ENCODE measurements around the gene DNMT3A. TPM values are rescaled to one million over a fixed set of nuclear protein-coding genes. Genes with fewer than 3 reads are reported as not detected.

Gene DNMT3A
- total RNA-seq, 4 donors from 2014 or later: 14.7 to 40.2 (median 18.3) TPM

- TF ChIP-seq EP300 (IDR thresholded peaks at IDR 0.05) (no peak), POLR2AphosphoS5 (IDR thresholded peaks at IDR 0.05) (no peak), CTCF (IDR thresholded peaks at IDR 0.05) (no peak)
Observed at GRCh38 chr2:25229279-25230197, 112.2 kb downstream of the DNMT3A start.

GRCh38 chr2:25228848-25229278, 112.9 kb downstream of the DNMT3A start:
- WGBS, 2 donors (ENCODE audit: low coverage in 1 of 2): 12% methylated on average over 6 of the region's 9 CpGs; no CpG with 5 or more reads in 1 of the 2 donors
- TF ChIP-seq CTCF (IDR thresholded peaks at IDR 0.05) (peak in 3 of 4 experiments; percentile 62 to 78 (median 74)), POLR2A (IDR thresholded peaks at IDR 0.05) (no peak), POLR2AphosphoS5 (IDR thresholded peaks at IDR 0.05) (peak; percentile 37), EP300 (IDR thresholded peaks at IDR 0.05) (no peak)
- ATAC-seq: peak; percentile 90

More at GRCh38 chr2:25229279-25230197, 112.2 kb downstream of the DNMT3A start:
- no peaks in the 10 kb centered on the region for H3K27me3 ChIP-seq
- peak; percentile 6 for ATAC-seq
- peaks cover 0 to 31% (median 15%) of the 10 kb centered on the region in 3 donors for H3K4me1 ChIP-seq
- H3K36me3 ChIP-seq: peaks cover 0 to 36% of the 10 kb centered on the region in 2 donors
- H3K9me3 ChIP-seq: no peaks in the 10 kb centered on the region
- 43 to 60% methylated on average over 2 of the region's 15 CpGs for WGBS, 2 donors (ENCODE audit: low coverage in 1 of 2)
- peak overlapping the region in 3 of 4 donors; percentile 51 to 76 (median 57) for H3K27ac ChIP-seq
- no peak overlapping the region for H3K4me3 ChIP-seq

GRCh38 chr2:25227576-25227975, 114.1 kb downstream of the DNMT3A start:
- no peak for ATAC-seq
- H3K4me3 ChIP-seq: no peak overlapping the region
- H3K36me3 ChIP-seq: peaks cover 0 to 17% of the 10 kb centered on the region in 2 donors
- no peaks in the 10 kb centered on the region for H3K9me3 ChIP-seq
- no peaks in the 10 kb centered on the region for H3K27me3 ChIP-seq
- H3K27ac ChIP-seq: no peak overlapping the region
- no peak for TF ChIP-seq CTCF (IDR thresholded peaks at IDR 0.05)
- TF ChIP-seq POLR2AphosphoS5 (IDR thresholded peaks at IDR 0.05): no peak
- no peak for TF ChIP-seq EP300 (IDR thresholded peaks at IDR 0.05)
- TF ChIP-seq POLR2A (IDR thresholded peaks at IDR 0.05): no peak
- peaks cover 0 to 31% (median 15%) of the 10 kb centered on the region in 3 donors for H3K4me1 ChIP-seq
- WGBS, 2 donors (ENCODE audit: low coverage in 1 of 2): 69 to 89% methylated on average over 3 to 4 of the region's 7 CpGs

More at GRCh38 chr2:25228848-25229278, 112.9 kb downstream of the DNMT3A start:
- no peaks in the 10 kb centered on the region for H3K27me3 ChIP-seq
- H3K36me3 ChIP-seq: peaks cover 0 to 29% of the 10 kb centered on the region in 2 donors
- H3K4me1 ChIP-seq: peaks cover 0 to 31% (median 15%) of the 10 kb centered on the region in 3 donors
- H3K4me3 ChIP-seq: no peak overlapping the region
- H3K9me3 ChIP-seq: no peaks in the 10 kb centered on the region
- peak overlapping the region in 3 of 4 donors; percentile 51 to 76 (median 57) for H3K27ac ChIP-seq

- no peak for TF ChIP-seq CTCF (IDR thresholded peaks at IDR 0.05)
- WGBS, 2 donors (ENCODE audit: low coverage in 1 of 2): 100% methylated on average over 2 to 3 of the region's 4 CpGs
- Histone ChIP-seq H3K4me1 (peaks cover 0 to 31% (median 15%) of the 10 kb centered on the region in 3 donors), H3K4me3 (no peak overlapping the region), H3K27ac (no peak overlapping the region), H3K9me3 (no peaks in the 10 kb centered on the region), H3K36me3 (peaks cover 0 to 9% of the 10 kb centered on the region in 2 donors), H3K27me3 (no peaks in the 10 kb centered on the region)
- ATAC-seq: no peak
Observed at GRCh38 chr2:25226827-25227226, 114.9 kb downstream of the DNMT3A start.
